Esophagus (tissue), 2 donors: ENCODE data around the gene IPO5. TPM values are rescaled to one million over a fixed set of nuclear protein-coding genes. Genes with fewer than 3 reads are reported as not detected.
"Not testable (repeated sequence)": the region's sequence is repeated elsewhere in the genome, so short reads cannot be mapped to it uniquely, and the experiment has no call there.

ENCODE experiments used
- H3K27ac ChIP-seq, 2 donors: one replicate each; pipeline ENCODE4 v1.5.1; 2013; ENCODE audit warnings: low read depth in 2 of 2, mild to moderate bottlenecking in 2 of 2, inconsistent platforms in 1 of 2, low read length in 1 of 2, moderate library complexity in 1 of 2
- H3K27me3 ChIP-seq, 2 donors: one replicate each; pipeline ENCODE4 v1.6.1; 2013; ENCODE audit warnings: low read length in 2 of 2, control low read depth in 1 of 2, mild to moderate bottlenecking in 1 of 2; ENCODE audit not compliant: insufficient read depth in 2 of 2, control insufficient read depth in 1 of 2
- H3K36me3 ChIP-seq, 2 donors: one replicate each; pipeline ENCODE4 v1.6.1; 2013; ENCODE audit warnings: low read length in 1 of 2; ENCODE audit not compliant: control insufficient read depth in 2 of 2, insufficient read depth in 2 of 2
- H3K4me1 ChIP-seq, 2 donors: one replicate each; pipeline ENCODE4 v1.6.1; 2013; ENCODE audit warnings: low read length in 1 of 2; ENCODE audit not compliant: control insufficient read depth in 2 of 2, insufficient read depth in 2 of 2
- H3K4me3 ChIP-seq, 2 donors: one replicate each; pipeline ENCODE4 v1.5.1; 2013; ENCODE audit warnings: low read length in 2 of 2, mild to moderate bottlenecking in 2 of 2, low read depth in 1 of 2, moderate library complexity in 1 of 2
- H3K9me3 ChIP-seq, 2 donors: one replicate each; pipeline ENCODE4 v1.6.1; 2013; ENCODE audit warnings: mild to moderate bottlenecking in 2 of 2, low read depth in 1 of 2, low read length in 1 of 2, moderate library complexity in 1 of 2; ENCODE audit not compliant: control insufficient read depth in 2 of 2, insufficient read depth in 1 of 2
- WGBS, 2 donors: extraction: QIAGEN DNeasy Blood & Tissue Kit; methylation state at CpG; one replicate each; pipeline ENCODE4 v1.1.7; 2013; 5-methylcytosine and 5-hydroxymethylcytosine counted together
- polyA plus RNA-seq, 2 donors: library from polyadenylated mRNA; stranded (reverse); fragments of 200-250 nt; gene quantifications; one replicate each; pipeline ENCODE4 v1.2.3, GENCODE V29; 2013
- donor health status: healthy with polysubstance abuse.
- donor health status: Bipolar disorder and iron deficiency.

IPO5 gene
- polyA plus RNA-seq, 2 donors = 13.8 to 24.8 TPM

- H3K36me3 ChIP-seq = peaks cover 9% of the 10 kb centered on the region in 2 donors
- no peaks in the 10 kb centered on the region for H3K9me3 ChIP-seq
- no peaks in the 10 kb centered on the region for H3K27me3 ChIP-seq
- no peak overlapping the region for H3K4me3 ChIP-seq
- H3K4me1 ChIP-seq = no peaks in the 10 kb centered on the region
- 94 to 95% methylated on average over 3 of the region's 3 CpGs for WGBS, 2 donors
- no peak overlapping the region for H3K27ac ChIP-seq
Measured at GRCh38 chr13:98020271-98020670, 66.8 kb downstream of the IPO5 start.

GRCh38 chr13:98022210-98022609 is 68.7 kb downstream of the IPO5 start:
- Histone ChIP-seq H3K4me3 (no peak overlapping the region), H3K9me3 (no peaks in the 10 kb centered on the region), H3K4me1 (no peaks in the 10 kb centered on the region), H3K36me3 (peaks cover 9% of the 10 kb centered on the region in 2 donors), H3K27me3 (no peaks in the 10 kb centered on the region), H3K27ac (no peak overlapping the region)
- 19 to 45% methylated on average over 1 of the region's 1 CpG for WGBS, 2 donors

DNA sequence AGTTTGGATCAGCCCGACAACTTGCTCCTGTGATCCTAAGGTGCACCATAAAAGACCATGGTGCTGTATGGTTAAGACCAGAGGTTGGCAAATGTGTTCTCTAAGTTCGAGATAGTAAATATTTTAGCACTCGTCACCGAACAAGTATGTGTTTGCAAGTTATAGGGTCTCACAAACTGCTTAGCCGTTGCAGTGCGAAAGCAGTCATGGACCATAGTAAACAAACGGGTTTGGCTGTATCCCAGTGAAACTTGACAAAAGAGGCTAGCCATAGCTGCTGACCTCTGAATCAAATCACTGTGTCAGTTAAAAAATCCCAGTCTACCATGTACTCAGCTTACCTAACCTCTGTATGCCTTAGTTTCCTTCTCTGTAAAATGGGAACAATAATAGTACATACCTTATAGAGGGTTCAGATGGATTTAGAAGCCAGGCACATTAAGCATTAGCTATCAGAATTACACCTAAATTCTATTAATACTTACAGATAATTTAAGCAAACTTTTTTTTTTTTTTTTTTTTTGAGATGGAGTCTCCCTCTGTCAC is 72.1 kb downstream of the IPO5 start:
- H3K27me3 ChIP-seq = no peaks in the 10 kb centered on the region
- H3K27ac ChIP-seq = no peak overlapping the region
- no peaks in the 10 kb centered on the region for H3K4me1 ChIP-seq
- peaks cover 0 to 2% of the 10 kb centered on the region in 2 donors for H3K36me3 ChIP-seq
- H3K4me3 ChIP-seq = no peak overlapping the region
- no peaks in the 10 kb centered on the region for H3K9me3 ChIP-seq
- WGBS, 2 donors = 81 to 87% methylated on average over 7 of the region's 7 CpGs

DNA sequence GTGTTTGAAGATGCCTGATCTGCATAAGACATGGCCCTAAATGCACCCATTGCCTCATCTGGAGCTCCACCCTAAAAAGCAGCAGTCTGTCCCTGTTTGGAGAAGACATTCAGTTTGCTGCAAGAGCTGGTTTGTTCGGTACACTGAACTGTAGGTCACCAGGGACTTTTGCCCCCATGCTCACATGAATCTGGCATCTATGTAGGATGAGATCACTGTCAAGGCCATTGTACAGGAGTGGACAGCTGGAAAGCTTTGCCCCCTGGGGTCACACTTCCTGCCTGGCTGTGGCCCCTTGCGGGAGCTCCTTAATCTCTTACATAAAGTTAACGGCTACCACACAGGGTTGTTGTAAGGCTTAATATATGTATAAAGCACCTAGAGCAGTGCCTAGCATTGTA is 73.0 kb downstream of the IPO5 start:
- no peak overlapping the region for H3K4me3 ChIP-seq
- H3K27ac ChIP-seq = no peak overlapping the region
- no peaks in the 10 kb centered on the region for H3K27me3 ChIP-seq
- peaks cover 0 to 2% of the 10 kb centered on the region in 2 donors for H3K36me3 ChIP-seq
- WGBS, 2 donors = 71% methylated on average over 3 of the region's 3 CpGs
- H3K9me3 ChIP-seq = no peaks in the 10 kb centered on the region
- H3K4me1 ChIP-seq = no peaks in the 10 kb centered on the region

DNA sequence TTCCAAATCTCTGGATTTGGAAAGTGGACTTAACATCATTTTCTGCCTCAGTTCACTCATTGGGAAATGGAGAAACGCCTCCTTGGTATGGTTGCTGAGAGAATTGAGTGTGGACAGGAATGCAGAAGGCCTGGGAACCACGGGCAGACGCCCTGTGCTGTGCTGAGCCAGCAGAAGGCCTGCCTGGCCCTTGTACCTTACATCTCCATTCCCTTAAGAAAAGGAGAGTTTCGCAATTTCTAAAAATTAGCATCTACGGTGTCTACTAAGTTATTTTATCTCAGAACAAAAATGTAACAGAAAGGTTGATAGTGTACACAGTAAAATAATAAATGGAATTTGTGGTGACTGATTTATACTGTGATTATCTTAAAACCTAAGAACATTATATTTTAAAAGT is 78.7 kb downstream of the IPO5 start:
- no peak overlapping the region for H3K4me3 ChIP-seq
- WGBS, 2 donors = 81 to 89% methylated on average over 5 of the region's 5 CpGs
- H3K27ac ChIP-seq = no peak overlapping the region
- no peaks in the 10 kb centered on the region for H3K4me1 ChIP-seq
- H3K27me3 ChIP-seq = no peaks in the 10 kb centered on the region
- H3K36me3 ChIP-seq = no peaks in the 10 kb centered on the region
- H3K9me3 ChIP-seq = no peaks in the 10 kb centered on the region

GRCh38 chr13:98033277-98034247 is 80.1 kb downstream of the IPO5 start:
- no peak overlapping the region for H3K27ac ChIP-seq
- WGBS, 2 donors = 57 to 61% methylated on average over 19 of the region's 19 CpGs
- H3K9me3 ChIP-seq = no peaks in the 10 kb centered on the region
- H3K4me3 ChIP-seq = no peak overlapping the region
- H3K27me3 ChIP-seq = no peaks in the 10 kb centered on the region
- no peaks in the 10 kb centered on the region for H3K4me1 ChIP-seq
- H3K36me3 ChIP-seq = no peaks in the 10 kb centered on the region

DNA sequence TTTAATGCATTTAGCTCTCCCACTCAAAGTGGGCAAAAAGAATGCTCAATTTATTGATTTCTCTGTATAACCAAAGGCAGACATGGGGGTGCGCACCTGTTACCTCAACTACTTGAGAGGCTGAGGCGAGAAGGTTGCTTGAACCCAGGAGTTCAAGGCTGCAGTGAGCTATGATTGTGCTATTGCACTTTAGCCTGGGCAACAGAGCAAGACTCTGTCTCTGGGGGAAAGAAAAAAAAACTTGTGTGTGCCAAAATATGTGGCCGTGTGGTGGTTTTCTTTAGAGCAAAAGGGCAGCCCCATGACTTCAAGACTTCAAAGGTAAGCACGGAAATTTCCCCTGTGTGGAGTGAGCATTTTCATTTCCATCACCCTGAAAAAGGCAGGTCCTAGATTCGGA is 81.9 kb downstream of the IPO5 start:
- no peaks in the 10 kb centered on the region for H3K36me3 ChIP-seq
- no peaks in the 10 kb centered on the region for H3K9me3 ChIP-seq
- H3K4me1 ChIP-seq = no peaks in the 10 kb centered on the region
- no peaks in the 10 kb centered on the region for H3K27me3 ChIP-seq
- H3K27ac ChIP-seq = no peak overlapping the region
- no peak overlapping the region for H3K4me3 ChIP-seq
- 75 to 87% methylated on average over 5 of the region's 5 CpGs for WGBS, 2 donors

GRCh38 chr13:98036564-98037302 is 83.3 kb downstream of the IPO5 start:
- H3K27ac ChIP-seq, H3K4me3 ChIP-seq, H3K36me3 ChIP-seq, H3K27me3 ChIP-seq, H3K4me1 ChIP-seq, H3K9me3 ChIP-seq: not testable (repeated sequence)
- WGBS, 2 donors = 88 to 89% methylated on average over 12 of the region's 12 CpGs

DNA sequence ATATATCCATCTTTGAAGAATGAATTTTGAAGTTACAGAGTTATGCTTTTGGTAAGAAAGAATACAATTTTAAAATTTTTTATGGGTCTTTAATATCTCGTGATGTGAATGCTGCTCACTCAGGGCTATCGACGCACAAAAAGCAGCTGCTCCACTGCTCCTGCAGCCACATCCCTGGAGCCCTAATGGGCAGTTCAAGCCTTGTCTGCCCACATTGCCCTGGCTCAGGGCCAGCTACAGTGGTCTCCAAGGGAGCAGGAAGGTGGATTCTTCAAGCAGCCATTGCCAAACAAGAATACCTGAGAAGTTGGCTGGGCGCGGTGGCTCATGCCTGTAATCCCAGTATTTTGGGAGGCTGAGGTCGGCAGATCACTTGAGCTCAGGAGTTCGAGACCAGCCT is 85.8 kb downstream of the IPO5 start:
- Histone ChIP-seq H3K4me1 (no peaks in the 10 kb centered on the region), H3K36me3 (no peaks in the 10 kb centered on the region), H3K27me3 (no peaks in the 10 kb centered on the region), H3K27ac (no peak overlapping the region), H3K4me3 (no peak overlapping the region), H3K9me3 (no peaks in the 10 kb centered on the region)
- 93 to 96% methylated on average over 7 of the region's 7 CpGs for WGBS, 2 donors
